HepG2 (cell line): Measurements from ENCODE around the gene MSI2. TPM values are rescaled to one million over a fixed set of nuclear protein-coding genes. Genes with fewer than 3 reads are reported as not detected.

ENCODE experiments used
- ARNT2 ChIP-seq: sonication (generic); formaldehyde crosslinking; IDR thresholded peaks from 2 replicates; pipeline ENCODE4 v1.8.0; 2022; ENCODE audit warnings: mild to moderate bottlenecking, low read depth, missing genetic modification reagents, moderate library complexity
- GATA4 ChIP-seq: sonication (generic); IDR thresholded peaks from 2 replicates; pipeline ENCODE4 v1.6.1; 2016; ENCODE audit warnings: antibody characterized with exemption, low read depth, borderline replicate concordance
- HES4 ChIP-seq: sonication (generic); formaldehyde crosslinking; IDR thresholded peaks from 2 replicates; pipeline ENCODE4 v1.9.0; 2021; ENCODE audit warnings: mild to moderate bottlenecking, missing genetic modification reagents, borderline replicate concordance
- HNRNPK ChIP-seq: fragments of 200-400 bp; formaldehyde crosslinking; IDR thresholded peaks from 2 replicates; pipeline ENCODE4 v1.6.1; 2018; ENCODE audit warnings: low read length, low read depth, moderate library complexity, mild to moderate bottlenecking; ENCODE audit not compliant: poor library complexity, severe bottlenecking
- HOXA9 ChIP-seq: sonication (generic); formaldehyde crosslinking; IDR thresholded peaks from 2 replicates; pipeline ENCODE4 v1.8.1; 2022; ENCODE audit warnings: missing genetic modification reagents, mild to moderate bottlenecking, moderate library complexity, borderline replicate concordance
- KLF9 ChIP-seq: IDR thresholded peaks from 2 replicates; pipeline ENCODE4 v1.6.1; 2016; ENCODE audit warnings: low read depth
- MED1 ChIP-seq: sonication (generic); formaldehyde crosslinking; IDR thresholded peaks from 2 replicates; pipeline ENCODE4 v1.4.0; 2020; ENCODE audit warnings: missing genetic modification reagents
- MEIS2 ChIP-seq: sonication (generic); formaldehyde crosslinking; IDR thresholded peaks from 2 replicates; pipeline ENCODE4 v1.9.0; 2021; ENCODE audit warnings: mild to moderate bottlenecking, missing genetic modification reagents
- MIER3 ChIP-seq: IDR thresholded peaks from 2 replicates; pipeline ENCODE4 v1.6.1; 2016; ENCODE audit warnings: missing compliant biosample characterization, borderline replicate concordance
- SAFB2 ChIP-seq: sonication (generic); formaldehyde crosslinking; IDR thresholded peaks from 2 replicates; pipeline ENCODE4 v1.5.1; 2020; ENCODE audit warnings: missing genetic modification reagents, low read depth, mild to moderate bottlenecking, borderline replicate concordance
- SP5 ChIP-seq: IDR thresholded peaks from 2 replicates; pipeline ENCODE4 v1.6.1; 2016; ENCODE audit warnings: low read depth, borderline replicate concordance
- TAF1 ChIP-seq: sonication (generic); formaldehyde crosslinking; IDR thresholded peaks from 2 replicates; pipeline ENCODE4 v1.4.0; 2020; ENCODE audit warnings: missing genetic modification reagents
- TRIM24 ChIP-seq: sonication (generic); formaldehyde crosslinking; IDR thresholded peaks from 2 replicates; pipeline ENCODE4 v1.8.0; 2022; ENCODE audit warnings: mild to moderate bottlenecking, missing genetic modification reagents
- ZFX ChIP-seq: sonication (generic); formaldehyde crosslinking; IDR thresholded peaks from 2 replicates; pipeline ENCODE4 v1.4.0; 2020; ENCODE audit warnings: mild to moderate bottlenecking, low read depth, missing genetic modification reagents, moderate library complexity
- ZNF180 ChIP-seq: sonication (generic); formaldehyde crosslinking; IDR thresholded peaks from 2 replicates; pipeline ENCODE4 v1.4.0; 2020; ENCODE audit warnings: low read depth, missing genetic modification reagents, borderline replicate concordance
- ZNF44 ChIP-seq: sonication (generic); formaldehyde crosslinking; IDR thresholded peaks from 2 replicates; pipeline ENCODE4 v1.5.1; 2020; ENCODE audit warnings: mild to moderate bottlenecking, missing genetic modification reagents
- ZNF879 ChIP-seq: sonication (generic); formaldehyde crosslinking; IDR thresholded peaks from 2 replicates; pipeline ENCODE4 v1.8.1; 2023; ENCODE audit warnings: missing genetic modification reagents
- ZSCAN20 ChIP-seq: sonication (generic); formaldehyde crosslinking; IDR thresholded peaks from 2 replicates; pipeline ENCODE4 v1.4.0; 2020; ENCODE audit warnings: missing genetic modification reagents, mild to moderate bottlenecking, borderline replicate concordance
- ZSCAN29 ChIP-seq: sonication (generic); formaldehyde crosslinking; conservative IDR thresholded peaks from 2 replicates; pipeline ENCODE4 v1.4.0; 2020; ENCODE audit warnings: mild to moderate bottlenecking, missing genetic modification reagents
- polyA plus RNA-seq, 8 experiments: library from polyadenylated mRNA; depleted of rRNA in 3 of 8; stranded (reverse) in 7 of 8; unstranded in 1 of 8; fragments of >200 nt; fragmentation: Illumina TruSeq in 4 of 8; extraction: Trizol in 4 of 8; gene quantifications; 2 replicates each; pipeline versions ENCODE4 v1.2.1 to v1.2.3, GENCODE V29; 2011 to 2016; ENCODE audit warnings: low read depth in 4 of 8, missing spikeins in 1 of 8, mixed read lengths in 1 of 8; ENCODE audit not compliant: insufficient read depth in 1 of 8
- total RNA-seq, 5 experiments: library from RNA; depleted of rRNA; stranded (reverse); fragments of >200 nt; fragmentation: Illumina TruSeq; extraction: Trizol; gene quantifications; 2 replicates each; pipeline ENCODE4 v1.2.3, GENCODE V29; 2016; ENCODE audit warnings: low read depth in 1 of 5
- TF ChIP-seq, protein P1 (sequence below): sonication (generic); formaldehyde crosslinking; IDR thresholded peaks from 2 replicates; pipeline ENCODE4 v1.4.0; 2020; ENCODE audit warnings: mild to moderate bottlenecking, missing genetic modification reagents
- TF ChIP-seq, protein P2 (sequence below): sonication (generic); formaldehyde crosslinking; conservative IDR thresholded peaks from 2 replicates; pipeline ENCODE4 v1.4.0; 2020; ENCODE audit warnings: missing genetic modification reagents
- TF ChIP-seq, protein P3 (sequence below): fragments of 450-650 bp; IDR thresholded peaks from 2 replicates; pipeline ENCODE4 v1.6.1; 2017
- TF ChIP-seq, protein P4 (sequence below): IDR thresholded peaks from 2 replicates; pipeline ENCODE4 v1.6.1; 2016

MSI2 gene
- total and polyA plus RNA-seq, 2 of the 13 experiments (the other 11 are each of a cell fraction or from before 2014, with no cell fraction given): 77.5 to 78.4 TPM

DNA sequence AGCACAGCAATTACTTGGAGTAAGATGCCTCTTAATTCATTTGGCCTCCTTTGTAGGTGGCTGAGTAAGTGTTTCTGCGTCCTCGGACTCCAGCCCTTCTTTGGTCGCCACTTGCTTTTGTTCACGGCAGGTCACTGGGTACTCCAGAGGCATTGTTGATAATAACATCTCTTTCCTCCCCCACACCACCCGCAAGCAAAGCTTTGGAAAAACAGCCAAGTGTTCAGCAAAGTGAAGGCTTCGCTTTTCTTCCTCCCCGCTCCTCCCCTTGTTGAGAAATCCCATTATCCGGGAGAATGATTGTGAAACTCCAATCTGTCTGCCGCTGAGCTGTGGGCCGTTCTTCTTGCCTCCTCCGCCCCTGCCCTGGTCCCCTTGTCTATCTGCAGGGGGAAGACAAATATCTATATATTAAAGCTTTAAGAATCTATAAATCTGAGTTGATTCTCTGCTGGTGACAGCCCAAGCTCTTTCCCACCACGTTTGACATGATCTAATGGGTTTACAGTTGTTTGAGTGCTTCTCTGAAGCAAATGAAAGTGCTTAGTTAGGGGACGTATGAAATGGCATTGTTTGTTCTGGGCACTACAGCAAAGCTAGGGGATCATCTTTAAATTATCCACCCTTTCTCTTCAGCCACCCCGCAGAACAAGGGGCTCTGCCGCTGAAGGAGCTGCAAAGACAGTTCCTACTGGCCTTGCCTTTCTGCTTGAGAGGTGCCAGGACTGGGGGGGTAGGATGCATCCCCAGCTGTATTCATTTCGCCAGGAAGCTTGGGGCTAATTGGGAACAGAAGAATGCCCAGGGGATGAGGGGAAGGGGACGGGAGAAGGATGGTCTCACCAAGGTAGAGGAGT is 321.7 kb downstream of the MSI2 start (continued):
- TF ChIP-seq, protein P1, sequence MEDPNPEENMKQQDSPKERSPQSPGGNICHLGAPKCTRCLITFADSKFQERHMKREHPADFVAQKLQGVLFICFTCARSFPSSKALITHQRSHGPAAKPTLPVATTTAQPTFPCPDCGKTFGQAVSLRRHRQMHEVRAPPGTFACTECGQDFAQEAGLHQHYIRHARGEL (CRISPR knock-in tag): no peak
- TF ChIP-seq, protein P2, sequence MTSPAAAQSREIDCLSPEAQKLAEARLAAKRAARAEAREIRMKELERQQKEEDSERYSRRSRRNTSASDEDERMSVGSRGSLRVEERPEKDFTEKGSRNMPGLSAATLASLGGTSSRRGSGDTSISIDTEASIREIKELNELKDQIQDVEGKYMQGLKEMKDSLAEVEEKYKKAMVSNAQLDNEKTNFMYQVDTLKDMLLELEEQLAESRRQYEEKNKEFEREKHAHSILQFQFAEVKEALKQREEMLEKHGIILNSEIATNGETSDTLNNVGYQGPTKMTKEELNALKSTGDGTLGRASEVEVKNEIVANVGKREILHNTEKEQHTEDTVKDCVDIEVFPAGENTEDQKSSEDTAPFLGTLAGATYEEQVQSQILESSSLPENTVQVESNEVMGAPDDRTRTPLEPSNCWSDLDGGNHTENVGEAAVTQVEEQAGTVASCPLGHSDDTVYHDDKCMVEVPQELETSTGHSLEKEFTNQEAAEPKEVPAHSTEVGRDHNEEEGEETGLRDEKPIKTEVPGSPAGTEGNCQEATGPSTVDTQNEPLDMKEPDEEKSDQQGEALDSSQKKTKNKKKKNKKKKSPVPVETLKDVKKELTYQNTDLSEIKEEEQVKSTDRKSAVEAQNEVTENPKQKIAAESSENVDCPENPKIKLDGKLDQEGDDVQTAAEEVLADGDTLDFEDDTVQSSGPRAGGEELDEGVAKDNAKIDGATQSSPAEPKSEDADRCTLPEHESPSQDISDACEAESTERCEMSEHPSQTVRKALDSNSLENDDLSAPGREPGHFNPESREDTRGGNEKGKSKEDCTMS (CRISPR knock-in tag): 0 out of 2 replicates have a peak, but pooled peaks have one; percentile 28
- TF ChIP-seq ZFX: 0 out of 2 replicates have a peak, but pooled peaks have one; percentile 38
- TF ChIP-seq MIER3 (CRISPR knock-in tag): peak; percentile 95
- 0 out of 2 replicates have a peak, but pooled peaks have one; percentile 38 for TF ChIP-seq TRIM24 (CRISPR knock-in tag)
- TF ChIP-seq ZNF879 (CRISPR knock-in tag): no peak
- no peak for TF ChIP-seq SAFB2
- TF ChIP-seq ARNT2 (CRISPR knock-in tag): peak; percentile 85
- no peak for TF ChIP-seq HOXA9 (CRISPR knock-in tag)
- TF ChIP-seq GATA4: no peak
- no peak for TF ChIP-seq MEIS2
- no peak for TF ChIP-seq ZSCAN20
- TF ChIP-seq, protein P3, sequence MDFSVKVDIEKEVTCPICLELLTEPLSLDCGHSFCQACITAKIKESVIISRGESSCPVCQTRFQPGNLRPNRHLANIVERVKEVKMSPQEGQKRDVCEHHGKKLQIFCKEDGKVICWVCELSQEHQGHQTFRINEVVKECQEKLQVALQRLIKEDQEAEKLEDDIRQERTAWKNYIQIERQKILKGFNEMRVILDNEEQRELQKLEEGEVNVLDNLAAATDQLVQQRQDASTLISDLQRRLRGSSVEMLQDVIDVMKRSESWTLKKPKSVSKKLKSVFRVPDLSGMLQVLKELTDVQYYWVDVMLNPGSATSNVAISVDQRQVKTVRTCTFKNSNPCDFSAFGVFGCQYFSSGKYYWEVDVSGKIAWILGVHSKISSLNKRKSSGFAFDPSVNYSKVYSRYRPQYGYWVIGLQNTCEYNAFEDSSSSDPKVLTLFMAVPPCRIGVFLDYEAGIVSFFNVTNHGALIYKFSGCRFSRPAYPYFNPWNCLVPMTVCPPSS: no peak
- TF ChIP-seq HNRNPK: no peak
- no peak for TF ChIP-seq TAF1 (CRISPR knock-in tag)
- no peak for TF ChIP-seq ZNF44 (CRISPR knock-in tag)
- no peak for TF ChIP-seq HES4
- peak; percentile 99 for TF ChIP-seq SP5 (CRISPR knock-in tag)
- no peak for TF ChIP-seq ZSCAN29 (CRISPR knock-in tag)
- TF ChIP-seq MED1: peak; percentile 93
- TF ChIP-seq ZNF180 (CRISPR knock-in tag): no peak
- TF ChIP-seq KLF9 (CRISPR knock-in tag): 0 out of 2 replicates have a peak, but pooled peaks have one; percentile 52
- TF ChIP-seq, protein P4, sequence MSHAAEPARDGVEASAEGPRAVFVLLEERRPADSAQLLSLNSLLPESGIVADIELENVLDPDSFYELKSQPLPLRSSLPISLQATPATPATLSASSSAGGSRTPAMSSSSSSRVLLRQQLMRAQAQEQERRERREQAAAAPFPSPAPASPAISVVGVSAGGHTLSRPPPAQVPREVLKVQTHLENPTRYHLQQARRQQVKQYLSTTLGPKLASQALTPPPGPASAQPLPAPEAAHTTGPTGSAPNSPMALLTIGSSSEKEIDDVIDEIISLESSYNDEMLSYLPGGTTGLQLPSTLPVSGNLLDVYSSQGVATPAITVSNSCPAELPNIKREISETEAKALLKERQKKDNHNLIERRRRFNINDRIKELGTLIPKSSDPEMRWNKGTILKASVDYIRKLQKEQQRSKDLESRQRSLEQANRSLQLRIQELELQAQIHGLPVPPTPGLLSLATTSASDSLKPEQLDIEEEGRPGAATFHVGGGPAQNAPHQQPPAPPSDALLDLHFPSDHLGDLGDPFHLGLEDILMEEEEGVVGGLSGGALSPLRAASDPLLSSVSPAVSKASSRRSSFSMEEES: peak; percentile 50; the same call in 1 of the 2 replicates
